NCI-H446 (cell line): ENCODE measurements around the gene PDE6H.

Experiments
- DNase-seq, 2 experiments: peaks; one replicate each; lab custom pipeline; 2025; lab: John Stamatoyannopoulos, UW

The PDE6H gene

DNA sequence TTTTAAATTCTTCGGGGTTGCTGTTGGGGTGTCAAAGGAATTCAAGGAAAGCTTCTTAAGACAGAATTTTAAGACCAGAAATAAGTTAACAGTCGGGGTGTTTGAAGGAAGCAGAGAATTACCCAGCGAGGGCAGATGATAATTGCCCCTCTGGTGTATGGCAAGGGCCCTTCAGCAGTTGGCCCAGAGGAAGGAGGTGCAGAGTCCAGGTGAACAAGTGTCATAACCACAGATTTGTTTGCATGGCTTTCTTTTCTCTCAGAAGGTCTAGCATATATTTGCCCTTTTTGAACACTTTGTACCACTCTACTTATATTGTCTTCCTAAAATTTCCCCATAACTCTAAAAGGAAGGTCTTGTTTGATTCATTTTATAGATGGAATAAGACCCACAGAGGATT is 1.8 kb downstream of the PDE6H start:
- no peak for DNase-seq

DNA sequence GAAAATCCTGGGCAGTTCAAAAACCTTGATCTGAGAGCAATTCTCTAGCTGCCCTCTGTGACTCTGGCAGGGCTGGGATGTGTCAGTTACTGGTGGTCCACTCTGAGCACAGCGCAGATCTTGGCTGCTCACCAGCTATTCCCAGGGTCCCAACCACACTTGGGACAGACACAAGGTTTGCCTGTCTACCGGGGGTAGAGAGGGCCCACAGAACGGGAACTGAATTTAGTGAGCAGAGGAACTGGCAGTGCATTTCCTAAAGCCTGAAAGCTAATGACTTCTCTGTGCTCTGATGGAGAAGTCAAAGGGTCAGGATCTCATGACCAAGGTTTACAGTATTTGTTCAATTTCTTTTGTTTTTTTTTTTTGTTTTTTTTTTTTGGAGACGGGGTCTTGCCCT is 2.6 kb downstream of the PDE6H start:
- DNase-seq = no peak

DNA sequence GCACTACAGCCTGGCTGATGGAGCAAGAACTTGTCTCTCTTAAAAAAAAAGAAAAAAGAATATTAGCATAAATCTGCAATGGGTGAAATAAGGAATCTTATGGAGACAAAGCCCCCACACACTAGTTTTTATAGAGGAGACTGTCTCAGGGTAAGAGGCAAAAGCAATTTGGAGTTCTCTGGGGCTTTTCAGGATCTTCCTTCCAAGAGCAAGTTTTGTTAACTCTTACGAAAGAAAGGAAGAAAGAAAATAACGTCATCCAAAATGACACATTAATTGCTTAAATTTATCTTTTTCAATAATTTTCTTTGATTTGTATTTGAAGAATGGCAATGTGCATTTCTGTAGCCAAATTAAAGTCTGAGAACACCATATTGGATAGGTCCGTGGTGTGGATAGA is 3.8 kb downstream of the PDE6H start:
- DNase-seq = no peak

DNA sequence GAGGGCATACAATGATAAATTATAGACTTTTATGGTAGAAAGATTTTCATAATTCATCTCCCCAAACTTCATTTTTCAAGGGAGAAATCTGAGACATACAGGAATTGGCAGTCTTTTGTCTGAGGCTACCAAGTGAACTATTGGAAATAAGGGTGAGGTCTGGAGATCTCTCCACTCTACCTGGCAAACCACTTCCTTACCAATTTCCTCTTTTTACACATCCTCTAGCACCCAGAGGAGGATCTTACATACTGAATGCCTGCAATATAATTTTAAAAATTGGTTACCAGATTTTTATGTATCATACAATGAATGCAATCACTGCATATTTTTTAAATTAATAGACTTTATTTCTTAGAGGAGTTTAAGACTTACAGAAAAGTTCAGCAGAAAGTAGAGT is 6.6 kb downstream of the PDE6H start:
- no peak for DNase-seq

DNA sequence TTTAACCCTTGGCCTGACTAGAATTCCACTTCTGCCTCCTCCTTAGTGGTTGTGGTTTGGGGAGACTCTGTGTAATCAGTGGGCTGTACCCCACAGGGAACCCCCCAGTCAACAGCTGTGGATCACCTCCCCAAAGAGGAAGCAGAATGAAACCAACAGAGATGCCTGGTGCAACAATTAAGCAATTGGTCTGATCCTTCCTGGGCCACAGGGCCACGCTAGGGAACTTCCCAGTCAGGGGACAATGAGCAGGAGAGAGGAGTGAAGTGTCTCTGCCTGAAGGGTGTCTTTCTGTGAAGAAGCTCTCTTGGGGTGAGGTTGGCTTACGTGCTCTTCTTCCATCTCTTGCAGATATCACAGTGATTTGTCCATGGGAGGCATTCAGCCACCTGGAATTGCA is 8.2 kb downstream of the PDE6H start:
- DNase-seq = no peak

DNA sequence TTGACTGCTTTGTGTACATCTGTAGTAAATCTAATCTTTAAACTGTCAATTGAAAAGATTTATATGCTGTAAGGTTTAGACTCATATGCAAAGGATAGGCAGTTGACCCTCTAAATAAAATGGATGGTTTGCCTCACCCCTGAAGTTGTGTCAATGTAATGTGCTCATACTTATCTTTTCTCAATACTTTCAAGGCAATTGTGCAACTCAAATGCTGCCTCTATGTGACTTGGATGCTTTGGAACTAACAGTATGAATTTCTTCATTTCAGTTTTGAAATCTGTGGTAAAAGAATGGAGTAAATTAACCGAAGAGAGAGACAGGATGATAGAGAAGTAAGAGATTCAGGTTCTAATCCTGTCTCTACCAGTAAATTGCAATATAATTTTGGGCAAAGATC is 9.7 kb downstream of the PDE6H start:
- DNase-seq = no peak

DNA sequence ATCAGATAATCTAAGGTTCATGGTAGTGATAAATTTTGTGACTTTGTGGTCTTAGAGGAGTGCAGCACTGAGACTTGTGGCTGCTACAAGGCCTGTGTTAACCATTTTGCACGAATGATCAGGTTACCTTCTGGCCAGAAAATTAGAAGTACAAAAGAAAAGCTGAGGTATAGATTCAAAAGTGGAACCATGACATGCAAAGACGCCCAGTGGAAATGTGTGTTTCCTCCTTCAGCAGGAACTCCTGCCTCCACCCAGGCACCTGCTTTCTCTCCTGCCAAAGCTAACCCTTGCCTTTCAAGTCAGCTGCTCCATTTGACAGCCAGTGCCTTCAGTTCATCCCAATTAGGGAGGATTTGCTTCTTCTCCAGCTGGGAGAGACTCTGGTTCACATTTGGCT is 10.1 kb downstream of the PDE6H start:
- no peak for DNase-seq

DNA sequence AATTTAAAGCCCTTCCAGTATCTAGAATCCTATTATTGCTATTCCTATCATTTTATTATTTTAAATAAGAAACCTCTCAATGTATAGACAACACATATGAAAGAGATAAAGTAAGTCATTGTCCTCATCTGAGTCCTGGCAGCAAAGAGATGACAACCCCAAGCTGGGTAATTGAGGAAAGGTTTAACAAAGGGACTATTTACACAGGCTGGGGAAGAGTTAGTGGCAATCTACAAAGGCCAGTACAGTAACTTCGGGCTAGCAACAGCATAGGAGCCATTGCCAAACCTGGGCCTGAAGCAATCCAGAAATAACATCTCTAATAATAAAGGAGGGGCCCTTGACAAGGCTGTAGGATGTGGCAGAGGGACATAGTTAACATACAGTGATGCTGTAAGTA is 11.2 kb downstream of the PDE6H start:
- DNase-seq = no peak

DNA sequence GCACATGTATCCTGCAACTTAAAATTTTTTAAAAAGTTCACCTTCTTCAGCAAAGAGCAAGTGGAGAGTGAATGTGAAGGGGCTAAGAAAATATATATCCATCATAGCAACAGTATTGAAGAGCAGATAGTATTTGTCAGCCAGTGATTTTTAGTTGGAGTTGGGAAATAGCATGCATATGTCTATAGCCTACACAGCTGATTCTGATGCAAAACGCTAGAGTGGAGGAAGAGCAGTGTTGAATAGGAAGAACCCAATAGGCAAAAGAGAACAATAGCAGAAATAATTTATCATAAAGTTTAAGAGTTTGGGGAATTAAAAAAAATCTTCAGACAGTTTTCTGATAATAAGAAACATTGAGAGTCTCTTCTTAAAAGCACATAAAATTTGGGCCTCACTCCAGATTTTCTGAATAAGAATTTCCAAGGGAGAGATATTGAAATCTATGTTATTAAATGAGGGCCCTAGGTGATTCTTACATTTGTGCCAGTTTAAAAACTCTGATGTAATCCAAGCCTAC is 12.0 kb downstream of the PDE6H start:
- no peak for DNase-seq

DNA sequence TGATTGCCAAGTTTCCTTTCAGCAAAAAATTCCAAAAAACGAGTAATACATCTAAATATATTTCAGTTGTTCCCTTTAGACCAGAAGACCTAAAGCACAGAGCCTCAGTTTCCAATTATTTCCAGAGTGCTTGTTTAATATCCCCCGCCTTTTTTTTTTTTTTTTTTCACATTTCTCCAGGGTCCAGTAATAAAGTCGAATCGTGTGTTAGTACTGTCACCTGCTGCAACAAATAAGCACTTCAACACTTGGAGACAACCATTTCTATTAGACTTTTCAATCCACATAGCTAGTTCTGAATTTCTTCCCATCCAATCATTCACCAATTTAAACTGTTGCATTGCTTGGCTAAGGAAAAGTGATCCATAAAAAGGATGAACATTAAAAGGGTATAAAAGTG is 13.6 kb downstream of the PDE6H start:
- DNase-seq = no peak

DNA sequence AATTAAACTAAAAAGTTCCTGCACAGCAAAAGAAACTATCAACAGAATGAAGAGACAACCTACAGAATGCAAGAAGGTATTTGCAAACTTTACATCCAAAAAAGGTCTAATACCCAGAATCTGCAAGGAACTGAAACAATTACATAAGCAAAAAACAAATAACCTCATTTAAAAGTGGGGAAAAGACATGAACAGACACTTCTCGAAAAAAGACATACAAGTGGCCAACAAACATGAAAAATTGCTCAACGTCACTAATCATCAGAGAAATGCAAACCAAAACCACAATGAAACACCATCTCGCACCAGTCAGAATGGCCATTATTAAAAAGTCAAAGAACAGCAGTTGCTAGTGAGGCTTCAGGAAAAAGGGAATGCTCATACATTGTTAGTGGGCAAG is 15.2 kb downstream of the PDE6H start:
- no peak for DNase-seq

DNA sequence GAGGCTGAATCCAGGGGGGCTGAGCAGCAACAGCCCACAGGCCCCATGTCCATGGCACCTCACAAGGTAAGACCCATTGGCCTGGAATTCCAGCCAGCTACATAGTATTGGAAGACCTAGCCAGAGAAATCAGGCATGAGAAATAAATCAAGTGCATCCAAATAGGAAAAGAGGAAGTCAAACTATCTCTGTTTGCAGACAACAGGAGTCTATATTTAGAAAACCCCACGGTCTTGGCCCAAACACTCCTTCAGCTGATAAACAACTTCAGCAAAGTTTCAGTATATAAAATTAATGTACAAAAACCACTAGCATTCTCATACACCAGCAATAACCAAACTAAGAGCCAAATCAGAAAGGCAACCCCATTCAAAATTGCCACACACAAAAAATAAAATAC is 16.9 kb downstream of the PDE6H start:
- DNase-seq = no peak

DNA sequence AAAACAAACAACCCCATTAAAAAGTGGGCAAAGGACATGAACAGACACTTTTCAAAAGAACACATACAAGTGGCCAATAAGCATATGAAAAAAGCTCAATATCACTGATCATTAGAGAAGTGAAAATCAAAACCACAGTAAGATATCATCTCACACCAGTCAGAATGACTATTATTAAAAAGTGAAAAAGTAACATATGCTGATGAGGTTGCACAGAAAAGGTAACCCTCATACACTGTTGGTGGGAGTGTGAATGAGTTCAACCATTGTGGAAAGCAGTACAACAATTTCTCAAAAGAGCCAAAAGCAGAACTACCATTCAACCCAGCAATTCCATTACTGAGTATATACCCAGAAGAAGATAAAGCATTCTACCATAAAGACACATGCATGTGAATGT is 18.2 kb downstream of the PDE6H start:
- no peak for DNase-seq

DNA sequence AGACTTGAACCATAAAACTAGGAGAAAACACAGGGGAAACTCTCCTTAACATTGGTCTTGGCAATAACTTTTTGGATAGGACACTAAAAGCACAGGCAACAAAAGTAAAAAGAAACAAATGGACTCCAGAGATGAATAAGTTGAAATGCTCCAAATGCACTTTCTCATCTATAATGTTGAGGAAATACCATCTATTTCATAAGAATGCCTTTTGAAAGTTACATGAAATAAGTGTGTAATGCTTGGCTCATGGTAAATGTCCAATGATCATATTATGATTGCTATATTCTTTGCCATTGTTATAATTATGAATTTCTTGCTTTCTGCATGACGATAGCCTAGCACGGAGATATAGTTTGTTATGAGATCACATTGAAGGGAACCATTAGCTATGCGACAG is 19.8 kb downstream of the PDE6H start:
- DNase-seq = no peak

DNA sequence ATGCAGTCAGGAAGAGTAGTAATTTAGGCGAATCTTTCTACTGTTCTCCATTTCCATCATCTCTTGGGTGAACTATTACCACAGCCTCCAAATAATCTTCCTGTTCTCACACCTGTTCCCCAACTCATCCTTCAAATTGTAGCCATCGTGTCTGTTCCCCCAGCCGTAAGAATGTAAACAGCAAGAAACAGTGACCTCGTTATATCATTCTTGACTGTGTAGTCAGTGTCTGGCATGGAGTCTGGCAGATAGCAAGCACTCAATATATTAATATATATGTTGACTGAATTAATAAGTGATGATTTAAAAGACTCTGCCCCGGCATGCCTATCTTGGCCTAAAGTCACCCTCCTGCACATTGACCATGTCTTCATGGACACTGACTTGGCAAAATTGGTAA is 20.3 kb downstream of the PDE6H start:
- DNase-seq = no peak

DNA sequence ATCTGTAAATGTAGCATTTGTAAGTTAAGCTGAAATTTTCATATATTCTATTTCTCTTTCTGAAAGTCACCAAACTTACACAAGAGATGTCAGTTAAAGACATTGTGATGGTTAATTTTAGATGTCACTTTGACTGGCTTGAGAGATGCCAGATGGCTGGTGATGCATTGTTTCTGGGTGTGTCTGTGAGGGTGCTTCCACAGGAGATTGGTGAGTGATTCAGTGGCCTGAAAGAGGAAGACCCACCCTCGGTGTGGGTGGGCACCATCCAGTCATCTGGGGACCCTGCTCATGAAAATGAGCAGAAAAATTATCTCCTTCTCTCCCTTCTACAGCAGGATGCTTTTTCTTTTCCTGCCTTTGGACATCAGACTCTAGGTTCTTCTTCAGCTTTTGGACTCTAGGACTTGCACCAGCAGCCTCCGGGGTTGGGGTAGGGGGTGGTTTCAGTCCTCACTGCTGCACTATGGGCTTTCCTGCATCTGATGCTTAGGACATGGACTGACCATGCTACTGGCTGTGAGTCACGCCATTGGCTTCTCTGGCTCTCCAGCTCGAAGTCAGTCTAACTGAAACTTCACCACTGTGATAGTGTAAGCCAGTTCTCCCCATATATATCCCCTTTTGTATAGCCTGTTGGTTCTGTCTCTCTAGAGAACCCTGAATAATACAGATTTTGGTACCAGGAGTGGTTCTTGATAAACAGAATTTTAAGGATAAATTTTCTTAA is 20.9 kb downstream of the PDE6H start:
- DNase-seq = no peak

DNA sequence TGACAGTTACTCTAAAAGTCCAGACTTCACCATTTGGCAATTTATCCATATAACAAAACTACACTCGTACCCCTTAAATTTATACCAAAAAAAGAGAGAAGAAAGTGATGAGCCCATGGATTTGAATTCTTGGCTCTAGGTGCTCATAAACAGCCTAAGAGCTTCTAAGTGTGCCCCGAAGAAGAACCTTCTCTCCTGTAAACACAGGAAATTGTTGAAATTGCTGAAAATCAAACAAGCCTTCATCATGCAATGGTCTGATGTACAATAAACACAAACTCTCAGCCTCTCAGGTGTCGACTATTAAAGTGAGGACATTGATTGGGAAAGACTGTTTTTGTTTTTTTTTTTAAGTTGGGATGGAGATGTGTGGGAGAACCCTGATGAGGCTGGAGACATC is 21.8 kb downstream of the PDE6H start:
- no peak for DNase-seq

DNA sequence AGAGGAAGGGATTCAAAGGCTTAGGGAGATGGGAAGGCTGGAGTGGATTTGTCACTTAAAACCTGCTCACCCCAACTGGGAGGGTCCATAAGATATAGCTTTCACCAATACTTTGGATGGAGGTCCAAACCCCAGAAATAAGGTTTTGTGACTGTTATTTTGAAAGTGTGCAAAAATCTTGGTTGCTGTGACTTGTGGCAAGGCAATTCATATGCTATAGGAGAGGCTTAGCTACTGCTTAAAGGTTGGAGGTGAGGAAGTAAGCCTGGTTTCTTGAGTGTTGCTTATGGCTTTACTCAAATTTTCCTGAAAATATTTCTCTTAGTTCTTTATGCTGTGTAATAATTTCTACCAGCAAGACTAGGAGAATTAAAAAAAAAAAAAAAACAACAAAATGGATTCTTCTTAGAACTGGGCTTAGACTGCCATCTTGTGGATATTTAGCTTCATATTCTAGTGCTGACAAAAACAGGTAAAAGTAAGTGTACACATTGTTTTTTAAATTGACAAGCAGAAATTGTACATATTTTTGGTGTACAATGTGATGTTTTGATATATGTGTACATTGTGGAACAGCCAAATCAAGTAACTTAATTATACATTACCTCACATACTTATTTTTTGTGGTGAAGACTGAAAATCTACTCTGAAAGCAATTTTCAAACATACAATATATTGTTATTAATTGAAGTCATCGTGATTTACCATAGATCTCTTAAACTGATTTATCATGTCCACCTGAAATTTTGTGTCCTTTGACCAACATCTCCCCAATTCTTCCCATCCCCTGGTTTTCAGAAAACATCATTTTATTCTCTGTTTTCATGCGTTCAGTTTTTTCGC is 23.0 kb downstream of the PDE6H start:
- peak; percentile 18 to 66 for DNase-seq

DNA sequence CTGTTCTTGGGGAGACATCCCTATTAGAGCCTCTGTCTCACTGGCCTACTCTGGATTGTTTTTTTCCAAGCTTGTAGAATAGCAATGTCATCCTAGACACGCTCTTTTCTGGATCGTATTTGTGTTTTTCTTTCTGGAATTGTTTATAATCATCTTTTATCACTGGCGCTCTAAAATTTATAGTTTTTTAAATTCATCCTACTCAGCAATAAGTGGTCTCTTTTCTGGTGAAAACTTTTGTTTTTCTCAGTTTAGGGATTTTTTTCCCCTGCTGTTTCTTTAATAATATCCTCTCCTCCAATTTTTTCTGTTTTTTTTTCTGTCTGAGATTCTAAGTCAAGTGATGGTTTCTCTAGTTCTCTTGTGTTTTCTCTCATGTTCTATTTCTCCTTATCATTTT is 25.2 kb downstream of the PDE6H start:
- no peak for DNase-seq

DNA sequence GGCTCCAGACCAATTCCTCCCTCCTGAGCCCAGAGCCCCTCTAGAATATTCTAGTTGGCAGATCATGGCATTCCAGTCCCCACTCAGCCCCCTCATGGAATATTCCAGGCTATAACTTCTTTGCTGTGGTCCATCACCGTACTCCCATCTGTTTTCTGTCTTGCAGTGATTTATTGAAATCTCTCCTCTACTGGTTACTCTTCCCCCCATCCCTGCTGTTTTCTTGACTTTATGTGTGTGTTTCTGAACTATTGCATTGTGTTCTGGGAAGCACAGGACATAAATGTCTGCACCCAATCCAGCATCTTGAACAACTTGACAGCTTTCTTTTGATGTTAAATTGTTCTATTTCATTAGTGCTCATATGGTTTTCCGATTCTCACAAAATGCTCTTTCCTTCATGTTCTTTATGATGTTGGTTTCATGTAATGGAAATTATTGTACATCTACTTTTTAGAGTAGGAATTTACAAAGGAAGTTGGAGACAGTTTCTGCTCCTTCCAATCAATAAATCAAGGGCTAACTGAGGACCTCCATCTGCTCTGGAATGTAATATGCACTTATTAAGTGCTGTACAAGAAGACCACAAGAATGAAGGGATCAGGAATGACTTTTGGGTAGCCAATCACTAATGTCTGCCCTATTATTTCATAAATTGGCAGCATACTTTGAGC is 26.3 kb downstream of the PDE6H start:
- no peak for DNase-seq

DNA sequence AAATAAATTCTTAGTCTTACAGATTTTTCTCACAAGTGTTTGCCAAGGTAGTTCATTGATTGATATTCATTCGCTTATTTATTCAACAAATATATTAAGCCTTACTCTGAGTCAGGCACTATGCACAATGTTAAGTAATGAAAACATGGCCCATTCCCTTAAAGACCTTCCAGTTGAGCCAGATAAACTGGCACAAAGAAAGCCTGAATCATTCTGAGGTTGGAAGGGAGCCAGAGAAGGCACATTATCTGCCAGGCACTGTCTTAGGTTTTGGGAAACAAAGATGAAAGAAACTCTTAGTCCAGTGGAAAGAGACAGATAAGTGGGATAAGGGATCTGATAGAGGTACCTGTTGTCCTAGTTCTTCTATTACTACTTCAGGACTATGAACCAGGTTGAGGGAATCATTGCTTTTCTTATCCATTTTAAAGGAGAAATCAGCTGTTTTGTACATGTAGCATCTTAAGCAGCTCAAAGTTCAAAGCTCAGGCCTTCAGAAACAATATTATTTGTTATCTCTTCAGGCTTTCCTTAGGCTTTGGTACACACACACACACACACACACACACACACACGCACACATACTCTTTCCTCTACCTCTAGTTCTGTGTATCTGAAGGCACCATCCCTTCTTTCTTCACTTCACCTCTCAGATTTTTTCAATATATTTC is 27.0 kb downstream of the PDE6H start:
- peak; percentile 50 to 76 for DNase-seq

DNA sequence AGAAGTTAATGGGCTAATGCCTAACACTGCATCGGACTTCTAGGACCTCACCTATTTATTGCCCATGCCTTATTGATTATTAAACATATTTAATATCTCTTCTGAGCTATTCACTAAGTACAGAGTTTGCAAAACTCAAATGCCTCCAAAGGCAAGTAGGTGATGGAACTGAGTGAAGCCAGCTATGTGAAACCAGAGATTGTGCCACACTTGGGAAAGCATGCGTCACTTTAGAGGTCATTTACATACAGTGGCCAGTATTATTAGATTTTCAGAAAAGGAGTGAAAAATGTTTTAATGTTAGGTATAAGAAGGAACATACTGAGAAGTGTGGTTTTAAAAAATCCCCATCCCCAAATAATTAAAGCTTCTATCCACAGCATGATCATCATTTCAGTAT is 27.7 kb downstream of the PDE6H start:
- DNase-seq = no peak
